Activated naive CD4-positive, alpha-beta T cell treated with anti-CD3 and anti-CD28 coated beads for 36 hours (primary cell): ENCODE data around the gene TMEM258. TPM values are rescaled to one million over a fixed set of nuclear protein-coding genes. Genes with fewer than 3 reads are reported as not detected.
A peak's percentile ranks its signal among the peaks of the same experiment; 100 is the strongest.

Experiments used
- CTCF ChIA-PET: fragments of 350-600 bp; sonication (Branson Sonifier 250); formaldehyde crosslinking; loops from one replicate; lab custom pipeline; 2021; ENCODE audit warnings: antibody characterized with exemption; lab: Charles Lee
- DNase-seq: peaks from one replicate; pipeline ENCODE4 v3.0.0-alpha.2; 2020
- H3K27ac Mint-ChIP-seq: one replicate; pipeline ENCODE4 v1.8.0; 2021; ENCODE audit warnings: mild to moderate bottlenecking, mixed read lengths
- H3K27me3 Mint-ChIP-seq: one replicate; pipeline ENCODE4 v1.8.0; 2021; ENCODE audit warnings: low read depth, mixed read lengths
- H3K36me3 Mint-ChIP-seq: one replicate; pipeline ENCODE4 v1.8.0; 2021; ENCODE audit warnings: low read depth, mixed read lengths
- H3K4me1 Mint-ChIP-seq: one replicate; pipeline ENCODE4 v1.8.0; 2021; ENCODE audit warnings: low read depth, mixed read lengths
- H3K4me3 Mint-ChIP-seq: one replicate; pipeline ENCODE4 v1.8.0; 2021; ENCODE audit warnings: mild to moderate bottlenecking, moderate library complexity, mixed read lengths
- H3K9me3 Mint-ChIP-seq: one replicate; pipeline ENCODE4 v1.8.0; 2021; ENCODE audit warnings: mixed read lengths
- intact Hi-C: fragments of 100-400 bp; cut with micrococcal nuclease; formaldehyde crosslinking; loops from one replicate; pipeline ENCODE4 v1.15.1; 2023
- total RNA-seq, 2 experiments: library from RNA; stranded (reverse); gene quantifications; one replicate each; pipeline ENCODE4 v1.2.3, GENCODE V29; 2021

Gene TMEM258
- total RNA-seq, 2 experiments from 2014 or later, result 166 to 167 TPM

DNA sequence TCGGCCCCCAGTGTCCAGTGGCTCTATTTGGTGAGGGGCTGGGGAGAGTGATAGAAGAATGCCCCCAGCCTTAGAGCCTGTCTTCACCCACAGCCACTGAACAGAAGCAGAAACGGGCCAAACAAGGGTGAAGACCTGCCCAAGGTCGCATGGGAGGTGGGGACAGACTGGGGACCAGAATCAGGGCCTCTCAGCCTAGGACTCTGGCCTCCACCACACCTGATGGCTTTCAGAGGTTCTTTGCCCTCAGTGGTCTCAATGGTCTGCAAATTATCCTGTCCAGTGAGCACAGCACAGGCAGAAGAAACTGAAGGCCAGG, 44.5 kb downstream of the TMEM258 start:
- intact Hi-C loops, result loop anchor here (1.0 to 5.0 kb wide), 3 partner anchors 28 to 361 kb away; no protein-coding TSS in a partner anchor
- CTCF ChIA-PET, result interaction anchor here (1.1 to 2.6 kb wide), 4 partner anchors 14 to 360 kb away, joined by 3 to 7 read pairs (median 5); no protein-coding TSS in a partner anchor
- Mint-ChIP-seq H3K36me3 (no peaks in the 10 kb centered on the region), H3K9me3 (no peaks in the 10 kb centered on the region), H3K4me1 (peaks cover 4% of the 10 kb centered on the region), H3K4me3 (no peak overlapping the region), H3K27me3 (peaks cover 22% of the 10 kb centered on the region), H3K27ac (no peak overlapping the region)
- no peak for DNase-seq

DNA sequence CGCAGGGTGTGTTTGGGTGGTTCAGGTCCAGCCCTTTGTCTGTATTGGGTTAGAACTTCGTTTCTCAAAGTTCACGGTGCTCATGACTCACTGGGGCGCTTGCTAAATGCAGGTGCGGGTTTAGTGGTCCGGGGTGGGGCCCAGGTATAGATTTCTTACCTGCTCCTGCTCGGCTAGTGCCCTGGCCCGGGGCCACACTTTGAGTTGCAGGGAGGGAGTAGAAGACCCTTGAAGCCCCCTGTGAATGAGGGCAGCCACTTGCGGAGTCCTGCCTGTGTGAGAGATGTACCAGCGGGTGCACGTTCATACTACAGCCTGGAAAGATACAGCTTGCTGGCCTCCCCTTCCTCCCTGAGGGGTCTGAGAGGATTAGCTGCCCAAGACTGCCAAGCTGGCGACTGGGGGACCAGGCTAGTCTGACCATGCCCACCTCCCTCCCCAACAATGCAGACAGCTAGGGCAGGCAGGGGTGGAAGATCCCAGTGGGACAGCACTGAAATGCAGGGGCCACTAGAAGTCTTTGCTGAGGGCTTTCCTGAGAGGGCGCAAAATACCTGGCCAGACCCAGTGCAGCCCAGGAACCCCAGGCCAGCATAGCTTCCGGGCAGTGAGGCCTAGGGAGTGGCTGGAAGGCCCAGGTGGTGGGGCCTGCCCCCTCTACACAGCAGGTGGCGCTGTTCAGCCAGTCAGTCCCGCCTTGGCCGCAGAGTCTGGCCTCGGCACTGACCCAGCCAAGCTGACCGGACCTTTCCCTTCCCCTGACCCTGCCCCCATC, 45.0 kb downstream of the TMEM258 start:
- peaks cover 4% of the 10 kb centered on the region for H3K4me1 Mint-ChIP-seq
- no peaks in the 10 kb centered on the region for H3K36me3 Mint-ChIP-seq
- H3K4me3 Mint-ChIP-seq, result no peak overlapping the region
- CTCF ChIA-PET, result interaction anchor here (0.5 to 2.6 kb wide), 6 partner anchors 10 to 361 kb away, joined by 3 to 7 read pairs (median 4); no protein-coding TSS in a partner anchor
- peak; percentile 57 for DNase-seq
- intact Hi-C loops, result loop anchor here (1.0 to 5.0 kb wide), 3 partner anchors 29 to 361 kb away; no protein-coding TSS in a partner anchor
- peaks cover 21% of the 10 kb centered on the region for H3K27me3 Mint-ChIP-seq
- H3K9me3 Mint-ChIP-seq, result no peaks in the 10 kb centered on the region
- no peak overlapping the region for H3K27ac Mint-ChIP-seq

DNA sequence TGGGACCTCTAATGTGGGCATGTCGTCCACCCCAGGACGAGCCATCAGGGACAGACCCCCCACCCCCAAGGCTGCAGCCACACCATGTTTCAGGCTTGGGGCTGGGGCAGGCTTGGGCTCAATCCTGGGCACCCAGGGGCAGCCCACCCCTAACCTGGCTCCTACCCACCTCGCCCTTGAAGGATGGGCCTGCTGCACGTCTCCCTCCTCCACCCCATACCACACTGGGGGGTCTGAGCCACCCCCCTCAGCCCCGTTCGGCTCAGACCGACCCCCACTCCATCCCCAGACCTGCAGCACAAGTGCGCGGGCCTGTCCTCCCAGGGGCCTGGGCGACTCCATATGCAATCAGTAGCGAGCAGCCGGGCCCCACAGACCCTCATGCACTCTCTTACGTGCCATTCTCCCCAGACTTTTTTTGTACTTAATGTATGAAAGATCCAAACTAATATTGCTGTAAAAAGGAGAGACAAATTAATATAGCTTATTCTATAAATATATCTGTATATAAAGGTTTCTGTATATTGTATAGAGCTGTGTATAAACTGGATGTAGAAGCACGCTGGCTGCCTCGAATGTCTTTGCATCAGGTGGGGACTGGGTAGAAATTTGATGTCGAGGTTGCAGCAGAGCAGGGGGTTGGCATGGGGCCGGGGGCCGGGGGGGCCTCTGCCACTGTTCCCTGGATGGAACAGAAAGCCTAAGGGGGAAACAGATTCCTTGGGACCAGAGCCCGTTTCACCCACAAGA, 45.8 kb downstream of the TMEM258 start:
- intact Hi-C loops, result loop anchor here (1.0 to 5.0 kb wide), 3 partner anchors 30 to 362 kb away; no protein-coding TSS in a partner anchor
- H3K36me3 Mint-ChIP-seq, result no peaks in the 10 kb centered on the region
- H3K4me1 Mint-ChIP-seq, result no peaks in the 10 kb centered on the region
- no peak for DNase-seq
- no peak overlapping the region for H3K27ac Mint-ChIP-seq
- H3K27me3 Mint-ChIP-seq, result peaks cover 17% of the 10 kb centered on the region
- no peak overlapping the region for H3K4me3 Mint-ChIP-seq
- H3K9me3 Mint-ChIP-seq, result no peaks in the 10 kb centered on the region
- CTCF ChIA-PET, result interaction anchor here (0.7 to 3.1 kb wide), 5 partner anchors 11 to 361 kb away, joined by 3 to 17 read pairs (median 5); no protein-coding TSS in a partner anchor

DNA sequence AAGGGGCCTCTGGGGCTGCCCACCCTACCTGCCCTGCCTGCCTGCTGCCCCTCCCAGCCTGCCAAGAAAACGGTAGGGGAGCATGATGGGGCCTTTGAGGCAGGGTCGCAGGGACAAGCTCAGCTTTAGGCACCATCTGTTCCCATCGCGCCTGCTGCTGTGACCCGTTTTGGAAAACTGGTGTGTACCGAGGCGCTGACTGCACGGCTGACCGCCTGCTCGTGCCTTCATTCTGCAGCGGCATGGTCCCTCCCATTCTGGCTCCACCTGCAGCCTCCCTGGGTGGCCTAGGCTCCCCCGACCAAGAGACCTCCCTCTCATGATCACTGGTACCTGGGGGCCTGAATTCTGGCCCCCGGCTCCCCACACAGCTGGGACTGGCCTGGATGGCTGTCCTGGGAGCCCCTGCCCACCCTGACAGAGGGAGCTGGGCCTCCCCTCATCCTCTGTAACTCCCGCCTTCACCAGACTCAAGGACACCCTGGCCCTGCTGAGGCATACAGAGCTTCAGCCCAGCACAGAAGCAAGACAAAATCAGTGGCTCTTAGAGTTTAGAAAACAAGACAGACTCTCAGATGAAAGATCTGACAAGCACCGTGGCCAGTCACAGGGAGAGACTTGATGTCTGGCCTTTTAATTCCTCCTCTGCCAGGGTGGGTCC, 46.5 kb downstream of the TMEM258 start:
- H3K27me3 Mint-ChIP-seq, result peaks cover 13% of the 10 kb centered on the region
- H3K4me3 Mint-ChIP-seq, result no peak overlapping the region
- H3K27ac Mint-ChIP-seq, result no peak overlapping the region
- no peaks in the 10 kb centered on the region for H3K4me1 Mint-ChIP-seq
- H3K9me3 Mint-ChIP-seq, result no peaks in the 10 kb centered on the region
- H3K36me3 Mint-ChIP-seq, result no peaks in the 10 kb centered on the region
- intact Hi-C loops, result loop anchor here (2.0 to 5.0 kb wide), 2 partner anchors 201 to 363 kb away; no protein-coding TSS in a partner anchor
- CTCF ChIA-PET, result interaction anchor here (1.2 to 3.1 kb wide), 3 partner anchors 12 to 362 kb away, joined by 4 to 17 read pairs (median 7); no protein-coding TSS in a partner anchor
- DNase-seq, result no peak

DNA sequence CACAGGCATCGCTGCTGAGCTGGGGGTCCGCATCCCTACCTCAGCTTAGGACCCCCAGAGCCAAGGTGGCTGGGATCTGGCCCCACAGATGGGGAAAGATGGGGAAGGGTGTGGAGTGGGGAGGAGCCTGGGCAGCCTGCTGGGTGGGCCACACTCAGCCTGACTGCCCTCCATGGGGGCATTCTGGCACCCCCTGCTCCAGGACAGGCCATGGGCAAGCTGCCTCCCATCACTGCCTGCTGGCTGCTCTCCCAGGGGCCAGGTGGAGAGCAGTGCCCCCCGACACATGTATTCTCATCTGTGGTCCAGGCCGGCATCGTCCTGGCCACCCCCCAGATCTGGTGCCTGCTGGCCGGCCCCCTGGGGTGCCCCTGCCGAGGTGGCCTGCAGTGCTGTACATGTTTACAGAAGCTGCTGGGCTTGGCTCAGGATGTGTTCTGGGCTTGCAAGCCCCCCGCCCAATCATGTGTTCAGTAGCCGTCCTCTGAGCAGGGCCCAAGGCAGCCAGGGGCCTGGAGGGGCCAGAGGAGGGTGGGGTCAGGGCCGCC, 47.7 kb downstream of the TMEM258 start:
- Mint-ChIP-seq H3K27me3 (peaks cover 7% of the 10 kb centered on the region), H3K4me1 (no peaks in the 10 kb centered on the region), H3K27ac (no peak overlapping the region), H3K9me3 (no peaks in the 10 kb centered on the region), H3K36me3 (no peaks in the 10 kb centered on the region), H3K4me3 (no peak overlapping the region)
- intact Hi-C loops, result loop anchor here (5.0 kb wide), 1 partner anchor 203 kb away; no protein-coding TSS in a partner anchor
- no peak for DNase-seq
- CTCF ChIA-PET, result interaction anchor here (3.1 kb wide), 1 partner anchor 10 kb away, joined by 17 read pairs; no protein-coding TSS in a partner anchor

DNA sequence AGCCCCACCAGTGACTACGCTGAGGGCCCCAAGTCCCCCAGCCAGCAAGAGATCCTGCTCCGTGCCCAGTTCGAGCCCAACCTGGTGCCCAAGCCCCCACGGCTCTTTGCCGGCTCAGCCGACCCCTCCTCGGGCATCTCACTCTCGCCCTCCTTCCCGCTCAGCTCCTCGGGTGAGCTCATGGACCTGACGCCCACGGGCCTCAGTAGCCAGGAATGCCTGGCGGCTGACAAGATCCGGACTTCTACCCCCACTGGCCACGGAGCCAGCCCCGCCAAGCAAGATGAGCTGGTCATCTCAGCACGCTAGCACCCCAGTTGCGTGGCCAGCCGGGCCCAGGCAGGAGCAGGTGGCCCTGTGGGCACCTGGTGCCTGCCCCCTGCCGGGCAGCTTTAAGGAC, 48.2 kb downstream of the TMEM258 start:
- H3K4me3 Mint-ChIP-seq, result no peak overlapping the region

DNA sequence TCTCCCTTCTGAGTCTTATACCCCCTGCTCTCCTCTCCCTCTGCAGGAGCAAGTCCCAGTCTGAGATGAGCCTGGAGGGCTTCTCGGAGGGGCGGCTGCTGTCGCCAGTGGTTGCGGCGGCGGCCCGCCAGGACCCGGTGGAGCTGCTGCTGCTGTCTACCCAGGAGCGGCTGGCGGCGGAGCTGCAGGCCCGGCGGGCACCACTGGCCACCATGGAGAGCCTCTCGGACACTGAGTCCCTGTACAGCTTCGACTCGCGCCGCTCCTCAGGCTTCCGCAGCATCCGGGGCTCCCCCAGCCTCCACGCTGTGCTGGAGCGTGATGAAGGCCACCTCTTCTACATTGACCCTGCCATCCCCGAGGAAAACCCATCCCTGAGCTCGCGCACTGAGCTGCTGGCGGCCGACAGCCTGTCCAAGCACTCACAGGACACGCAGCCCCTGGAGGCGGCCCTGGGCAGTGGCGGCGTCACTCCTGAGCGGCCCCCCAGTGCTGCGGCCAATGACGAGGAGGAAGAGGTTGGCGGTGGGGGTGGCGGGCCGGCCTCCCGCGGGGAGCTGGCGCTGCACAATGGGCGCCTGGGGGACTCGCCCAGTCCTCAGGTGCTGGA, 48.8 kb downstream of the TMEM258 start:
- Mint-ChIP-seq H3K9me3 (no peaks in the 10 kb centered on the region), H3K4me1 (no peaks in the 10 kb centered on the region), H3K27ac (no peak overlapping the region), H3K36me3 (no peaks in the 10 kb centered on the region), H3K27me3 (no peaks in the 10 kb centered on the region), H3K4me3 (no peak overlapping the region)
- DNase-seq, result no peak
- CTCF ChIA-PET, result interaction anchor here (3.1 kb wide), 1 partner anchor 9 kb away, joined by 17 read pairs; no protein-coding TSS in a partner anchor
- intact Hi-C loops, result no loop called here

More for the DNA sequence above, 48.2 kb downstream of the TMEM258 start:
- intact Hi-C loops, result no loop called here
- H3K9me3 Mint-ChIP-seq, result no peaks in the 10 kb centered on the region
- peaks cover 2% of the 10 kb centered on the region for H3K27me3 Mint-ChIP-seq
- CTCF ChIA-PET, result interaction anchor here (3.1 kb wide), 1 partner anchor 10 kb away, joined by 17 read pairs; no protein-coding TSS in a partner anchor
- DNase-seq, result no peak
- H3K4me1 Mint-ChIP-seq, result no peaks in the 10 kb centered on the region
- H3K27ac Mint-ChIP-seq, result no peak overlapping the region
- H3K36me3 Mint-ChIP-seq, result no peaks in the 10 kb centered on the region

DNA sequence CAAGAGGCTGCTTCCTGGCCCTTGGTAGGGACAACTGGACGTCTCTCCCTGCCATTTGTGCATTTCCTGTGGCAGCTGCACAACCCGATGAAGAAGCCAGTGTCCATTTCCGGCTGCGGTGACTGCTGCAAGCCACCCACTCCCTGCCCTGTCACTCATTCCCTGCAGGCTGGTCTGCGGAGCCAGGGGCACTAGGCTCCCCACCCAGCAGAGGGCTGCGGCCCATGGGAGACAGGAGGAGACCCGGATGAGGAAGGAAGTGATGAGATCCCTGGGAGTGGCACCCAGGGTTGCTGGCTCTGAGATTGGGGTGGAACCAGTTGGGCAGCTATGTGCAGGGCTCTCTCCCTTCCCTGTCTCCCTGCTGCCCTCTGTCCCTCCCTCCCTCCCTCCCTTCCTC, 50.0 kb downstream of the TMEM258 start:
- no peak overlapping the region for H3K4me3 Mint-ChIP-seq
- intact Hi-C loops, result no loop called here
- CTCF ChIA-PET, result interaction anchor here (1.3 kb wide), 1 partner anchor 64 kb away, joined by 3 read pairs; no protein-coding TSS in a partner anchor
- H3K9me3 Mint-ChIP-seq, result no peaks in the 10 kb centered on the region
- DNase-seq, result no peak
- no peak overlapping the region for H3K27ac Mint-ChIP-seq
- no peaks in the 10 kb centered on the region for H3K36me3 Mint-ChIP-seq
- H3K27me3 Mint-ChIP-seq, result no peaks in the 10 kb centered on the region
- H3K4me1 Mint-ChIP-seq, result no peaks in the 10 kb centered on the region

DNA sequence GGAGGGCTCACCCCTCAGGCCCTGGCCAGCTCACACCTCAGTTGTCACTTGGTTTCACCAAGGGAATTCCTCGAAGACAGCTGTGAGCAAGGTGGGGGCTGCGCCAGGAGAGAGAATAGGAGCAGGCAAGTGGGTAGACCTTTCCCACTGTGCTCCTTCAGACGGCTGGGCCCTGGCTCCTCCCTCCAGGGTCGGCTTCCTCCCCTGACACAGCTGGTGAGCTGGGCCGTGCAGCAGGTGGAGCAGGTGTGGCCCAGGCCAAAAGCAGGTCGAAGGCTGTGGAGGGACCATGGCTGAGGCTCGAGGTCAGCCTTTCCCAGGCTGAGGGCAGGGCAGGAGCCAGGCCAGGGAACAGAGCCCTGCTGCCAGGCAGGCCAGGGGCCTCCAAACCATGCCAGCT, 52.4 kb downstream of the TMEM258 start:
- no peak overlapping the region for H3K4me3 Mint-ChIP-seq

DNA sequence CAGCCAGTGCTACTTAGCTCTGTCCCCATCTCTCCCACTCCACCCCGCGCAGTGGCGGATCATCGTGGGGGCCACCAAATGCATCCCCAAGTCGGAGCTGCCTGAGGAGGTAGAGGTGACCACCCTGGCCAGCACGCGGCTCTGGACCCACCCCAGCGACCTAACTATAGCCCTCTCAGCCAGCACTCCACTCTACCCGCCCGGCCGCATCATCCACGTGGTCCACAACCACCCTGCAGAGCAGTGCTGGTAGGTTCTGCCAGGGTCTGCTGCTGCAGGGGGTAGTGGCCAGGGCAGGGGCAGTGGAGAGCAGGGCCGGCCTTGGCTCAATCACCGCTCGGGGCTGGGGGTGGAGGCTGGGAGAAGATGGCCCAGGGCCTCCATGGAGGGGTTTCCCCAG, 53.0 kb downstream of the TMEM258 start:
- DNase-seq, result no peak
- Mint-ChIP-seq H3K27me3 (no peaks in the 10 kb centered on the region), H3K4me3 (no peak overlapping the region), H3K9me3 (no peaks in the 10 kb centered on the region), H3K4me1 (no peaks in the 10 kb centered on the region), H3K36me3 (no peaks in the 10 kb centered on the region), H3K27ac (no peak overlapping the region)
- CTCF ChIA-PET, result no interaction called here
- intact Hi-C loops, result no loop called here

More for the DNA sequence above, 52.4 kb downstream of the TMEM258 start:
- CTCF ChIA-PET, result interaction anchor here (0.9 kb wide), 1 partner anchor 150 kb away, joined by 4 read pairs; no protein-coding TSS in a partner anchor
- no peaks in the 10 kb centered on the region for H3K27me3 Mint-ChIP-seq
- no peak for DNase-seq
- H3K27ac Mint-ChIP-seq, result no peak overlapping the region
- intact Hi-C loops, result no loop called here
- no peaks in the 10 kb centered on the region for H3K4me1 Mint-ChIP-seq
- H3K36me3 Mint-ChIP-seq, result no peaks in the 10 kb centered on the region
- H3K9me3 Mint-ChIP-seq, result no peaks in the 10 kb centered on the region
